Measurements from ENCODE around the gene DTNBP1. TPM values are rescaled to one million over a fixed set of nuclear protein-coding genes. Genes with fewer than 3 reads are reported as not detected.
"Not testable (repeated sequence)": the region's sequence is repeated elsewhere in the genome, so short reads cannot be mapped to it uniquely, and the experiment has no call there.

DTNBP1 gene
- total RNA-seq, 1 donor from 2014 or later = 11.0 TPM

GRCh38 chr6:15557174-15557573, 105.7 kb downstream of the DTNBP1 start:
- DNase-seq (ENCODE audit: low read depth, low spot score) = no peak

GRCh38 chr6:15556711-15557110, 106.1 kb downstream of the DTNBP1 start:
- DNase-seq (ENCODE audit: low read depth, low spot score) = no peak

GRCh38 chr6:15555101-15556038, 107.5 kb downstream of the DTNBP1 start:
- no peak for DNase-seq (ENCODE audit: low read depth, low spot score)

GRCh38 chr6:15554728-15555100, 108.1 kb downstream of the DTNBP1 start:
- no peak for DNase-seq (ENCODE audit: low read depth, low spot score)

- no peak for DNase-seq (ENCODE audit: low read depth, low spot score)
These were observed 109.0 kb downstream of the DTNBP1 start for GRCh38 chr6:15553736-15554294.

- DNase-seq (ENCODE audit: low read depth, low spot score) = no peak
These were observed 109.8 kb downstream of the DTNBP1 start for GRCh38 chr6:15553031-15553430.

- DNase-seq (ENCODE audit: low read depth, low spot score) = peak; percentile 85
These were observed 111.0 kb downstream of the DTNBP1 start for GRCh38 chr6:15551798-15552197.

- no peak for DNase-seq (ENCODE audit: low read depth, low spot score)
These were observed 111.6 kb downstream of the DTNBP1 start for GRCh38 chr6:15551262-15551661.

GRCh38 chr6:15550546-15551123, 112.2 kb downstream of the DTNBP1 start:
- no peak for DNase-seq (ENCODE audit: low read depth, low spot score)

GRCh38 chr6:15549371-15549770, 113.5 kb downstream of the DTNBP1 start:
- no peak for DNase-seq (ENCODE audit: low read depth, low spot score)

GRCh38 chr6:15547400-15547799, 115.4 kb downstream of the DTNBP1 start:
- DNase-seq (ENCODE audit: low read depth, low spot score) = no peak

- DNase-seq (ENCODE audit: low read depth, low spot score) = no peak
These were observed 116.2 kb downstream of the DTNBP1 start for GRCh38 chr6:15546591-15546990.

- DNase-seq (ENCODE audit: low read depth, low spot score) = no peak
These were observed 118.4 kb downstream of the DTNBP1 start for GRCh38 chr6:15544321-15544900.

GRCh38 chr6:15543332-15543917, 119.4 kb downstream of the DTNBP1 start:
- not testable (repeated sequence) for DNase-seq (ENCODE audit: low read depth, low spot score)

GRCh38 chr6:15539722-15540270, 123.0 kb downstream of the DTNBP1 start:
- DNase-seq (ENCODE audit: low read depth, low spot score) = no peak

- no peak for DNase-seq (ENCODE audit: low read depth, low spot score)
These were observed 123.9 kb downstream of the DTNBP1 start for GRCh38 chr6:15538766-15539495.

GRCh38 chr6:15538106-15538505, 124.7 kb downstream of the DTNBP1 start:
- DNase-seq (ENCODE audit: low read depth, low spot score) = no peak

GRCh38 chr6:15536198-15536955, 126.5 kb downstream of the DTNBP1 start:
- DNase-seq (ENCODE audit: low read depth, low spot score) = no peak

- DNase-seq (ENCODE audit: low read depth, low spot score) = no peak
These were observed 127.2 kb downstream of the DTNBP1 start for GRCh38 chr6:15535495-15536197.
